Ectodermal cell (in vitro differentiated cells): ENCODE results near the gene SHANK3.
A peak's percentile ranks its signal among the peaks of the same experiment; 100 is the strongest.

ENCODE experiments used
- H3K27ac ChIP-seq: 2 replicates; pipeline ENCODE4 v1.7.0; 2013; ENCODE audit warnings: mild to moderate bottlenecking, low read depth, low read length; ENCODE audit not compliant: insufficient read depth, poor library complexity, severe bottlenecking
- H3K27me3 ChIP-seq: 2 replicates; pipeline ENCODE4 v1.7.0; 2013; ENCODE audit warnings: mild to moderate bottlenecking, low read length; ENCODE audit not compliant: insufficient read depth, control insufficient read depth, poor library complexity, severe bottlenecking
- H3K36me3 ChIP-seq: one replicate; pipeline ENCODE4 v1.7.0; 2013; ENCODE audit warnings: low read length; ENCODE audit not compliant: control insufficient read depth, insufficient read depth
- H3K4me1 ChIP-seq: one replicate; pipeline ENCODE4 v1.7.0; 2013; ENCODE audit warnings: low read length; ENCODE audit not compliant: control insufficient read depth, insufficient read depth
- H3K4me3 ChIP-seq: 2 replicates; pipeline ENCODE4 v1.7.0; 2013; ENCODE audit warnings: low read depth, low read length, control low read depth; ENCODE audit not compliant: insufficient read depth
- H3K9me3 ChIP-seq: 2 replicates; pipeline ENCODE4 v1.7.0; 2013; ENCODE audit warnings: mild to moderate bottlenecking, low read length, moderate library complexity; ENCODE audit not compliant: control insufficient read depth
- WGBS, 2 experiments: methylation state at CpG; one replicate each; pipeline ENCODE4 v1.1.7; 2013; ENCODE audit warnings: missing lambda C conversion rate in 2 of 2; 5-methylcytosine and 5-hydroxymethylcytosine counted together

SHANK3 gene

DNA sequence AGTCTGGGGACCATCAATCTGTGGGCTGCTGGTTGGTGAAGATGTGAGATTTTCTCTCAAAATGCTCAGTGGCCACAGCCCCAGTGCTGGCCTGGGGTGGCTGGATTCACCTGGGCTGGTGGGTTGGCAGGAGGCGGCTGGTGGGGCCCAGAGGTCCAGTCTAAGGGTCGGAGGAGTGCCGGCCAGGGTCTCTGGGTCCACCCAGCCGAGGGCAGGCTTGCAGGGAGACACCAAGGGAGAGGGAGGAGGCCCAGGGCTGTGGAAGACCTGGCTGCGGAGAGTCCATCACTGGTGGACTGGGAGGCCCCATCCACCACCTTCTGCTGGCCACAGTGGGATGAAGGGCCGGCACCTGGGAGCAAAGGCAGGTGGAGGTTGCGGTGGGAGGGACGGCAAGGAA, 582 bp upstream of the SHANK3 start:
- Histone ChIP-seq H3K27me3 (peaks cover 9% of the 10 kb centered on the region), H3K27ac (no peak overlapping the region), H3K4me3 (no peak overlapping the region), H3K4me1 (peaks cover 13% of the 10 kb centered on the region), H3K36me3 (no peaks in the 10 kb centered on the region), H3K9me3 (no peaks in the 10 kb centered on the region)
- 93 to 94% methylated on average over 8 of the region's 8 CpGs for WGBS, 2 experiments

GRCh38 chr22:50673231-50674129, 857 bp downstream of the SHANK3 start:
- Histone ChIP-seq H3K27ac (no peak overlapping the region), H3K4me1 (peaks cover 13% of the 10 kb centered on the region), H3K27me3 (peaks cover 9% of the 10 kb centered on the region), H3K9me3 (no peaks in the 10 kb centered on the region), H3K36me3 (no peaks in the 10 kb centered on the region), H3K4me3 (peak overlapping the region; percentile 62)
- 2% methylated on average over 65 to 69 of the region's 69 CpGs for WGBS, 2 experiments

GRCh38 chr22:50674130-50674500, 1.5 kb downstream of the SHANK3 start:
- H3K9me3 ChIP-seq: no peaks in the 10 kb centered on the region
- H3K4me3 ChIP-seq: peak overlapping the region; percentile 62
- peaks cover 9% of the 10 kb centered on the region for H3K27me3 ChIP-seq
- WGBS, 2 experiments: 0 to 1% methylated on average over 18 to 34 of the region's 43 CpGs
- H3K27ac ChIP-seq: no peak overlapping the region
- peaks cover 13% of the 10 kb centered on the region for H3K4me1 ChIP-seq
- H3K36me3 ChIP-seq: no peaks in the 10 kb centered on the region

DNA sequence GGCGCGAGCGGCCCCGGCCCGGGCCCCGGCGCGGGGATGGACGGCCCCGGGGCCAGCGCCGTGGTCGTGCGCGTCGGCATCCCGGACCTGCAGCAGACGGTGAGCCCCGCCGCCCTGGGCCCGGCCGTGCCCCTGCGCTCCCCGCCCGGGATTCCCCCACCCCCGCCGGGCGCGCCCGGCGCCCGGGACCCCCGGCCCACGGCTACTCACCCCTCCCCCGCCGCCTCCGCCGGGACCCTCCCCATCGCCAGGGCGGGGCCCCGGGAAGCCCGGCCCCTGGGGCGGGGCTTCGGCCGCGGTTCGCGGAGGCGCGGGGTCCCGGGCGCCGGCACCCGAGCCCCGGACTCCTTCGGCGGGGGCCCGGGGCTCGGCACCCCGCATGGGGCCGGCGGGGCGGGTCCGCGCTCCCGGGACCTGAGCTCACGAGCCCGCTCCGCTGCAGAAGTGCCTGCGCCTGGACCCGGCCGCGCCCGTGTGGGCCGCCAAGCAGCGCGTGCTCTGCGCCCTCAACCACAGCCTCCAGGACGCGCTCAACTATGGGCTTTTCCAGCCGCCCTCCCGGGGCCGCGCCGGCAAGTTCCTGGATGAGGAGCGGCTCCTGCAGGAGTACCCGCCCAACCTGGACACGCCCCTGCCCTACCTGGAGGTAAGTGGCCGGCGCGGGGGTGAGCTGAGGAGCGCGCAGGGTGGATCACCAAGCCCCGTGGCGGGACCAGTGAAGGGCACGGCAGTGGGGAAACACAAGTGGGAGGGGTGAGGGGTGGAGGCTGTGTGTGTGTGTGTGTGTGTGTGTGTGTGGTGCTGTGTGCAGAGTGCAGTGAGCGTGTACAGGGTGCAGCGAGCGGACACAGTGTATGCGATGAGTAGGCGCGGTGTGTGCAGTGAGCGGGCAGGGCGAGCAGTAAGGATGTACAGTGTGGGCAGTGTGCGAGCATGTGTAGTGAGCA, 2.3 kb downstream of the SHANK3 start:
- no peak overlapping the region for H3K27ac ChIP-seq
- no peaks in the 10 kb centered on the region for H3K9me3 ChIP-seq
- no peaks in the 10 kb centered on the region for H3K36me3 ChIP-seq
- WGBS, 2 experiments: 6 to 7% methylated on average over 105 of the region's 105 CpGs
- H3K4me3 ChIP-seq: peak overlapping the region; percentile 54
- H3K4me1 ChIP-seq: peaks cover 13% of the 10 kb centered on the region
- peaks cover 9% of the 10 kb centered on the region for H3K27me3 ChIP-seq

DNA sequence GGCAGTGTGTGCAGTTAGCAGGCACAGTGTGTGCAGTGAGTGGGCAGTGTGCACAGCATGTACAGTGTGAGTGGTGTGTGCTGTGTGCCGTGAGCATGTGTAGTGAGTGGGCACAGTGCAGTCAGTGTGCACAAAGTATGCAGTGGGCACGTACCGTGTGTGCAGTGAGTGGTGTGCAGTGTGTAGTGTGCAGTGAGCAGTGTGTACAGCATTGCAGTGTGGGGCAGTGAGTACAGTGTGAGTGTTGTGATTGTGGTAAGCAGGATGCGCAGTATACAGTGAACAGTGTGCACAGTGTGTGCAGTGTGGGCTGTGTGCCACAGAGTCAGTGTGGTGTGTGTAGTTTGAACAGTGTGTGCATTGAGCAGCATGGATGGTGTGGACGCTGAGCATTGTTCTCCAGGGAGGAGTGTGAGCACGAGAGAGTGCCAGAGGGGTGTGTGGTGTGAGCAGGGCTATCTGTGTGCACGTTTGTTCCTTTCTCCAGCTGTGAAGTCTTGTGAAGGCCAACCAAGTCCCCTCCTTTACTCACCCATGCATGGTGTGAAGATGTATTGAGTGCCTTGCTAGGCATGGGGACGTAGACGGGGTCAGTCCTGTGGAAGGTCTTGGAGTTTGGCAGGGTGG, 3.0 kb downstream of the SHANK3 start:
- peaks cover 13% of the 10 kb centered on the region for H3K4me1 ChIP-seq
- H3K27ac ChIP-seq: no peak overlapping the region
- peak overlapping the region; percentile 54 for H3K4me3 ChIP-seq
- WGBS, 2 experiments: 86 to 89% methylated on average over 9 of the region's 9 CpGs
- no peaks in the 10 kb centered on the region for H3K36me3 ChIP-seq
- H3K9me3 ChIP-seq: no peaks in the 10 kb centered on the region
- peaks cover 9% of the 10 kb centered on the region for H3K27me3 ChIP-seq

- Histone ChIP-seq H3K4me1 (peaks cover 13% of the 10 kb centered on the region), H3K36me3 (no peaks in the 10 kb centered on the region), H3K4me3 (no peak overlapping the region), H3K9me3 (no peaks in the 10 kb centered on the region), H3K27ac (no peak overlapping the region), H3K27me3 (peaks cover 9% of the 10 kb centered on the region)
- WGBS, 2 experiments: 93 to 94% methylated on average over 14 of the region's 14 CpGs
These were observed 3.6 kb downstream of the SHANK3 start for GRCh38 chr22:50676180-50676636.

GRCh38 chr22:50676661-50677492, 4.3 kb downstream of the SHANK3 start:
- Histone ChIP-seq H3K27me3 (peaks cover 9% of the 10 kb centered on the region), H3K9me3 (no peaks in the 10 kb centered on the region), H3K4me3 (no peak overlapping the region), H3K27ac (no peak overlapping the region), H3K36me3 (no peaks in the 10 kb centered on the region), H3K4me1 (peaks cover 13% of the 10 kb centered on the region)
- 85% methylated on average over 10 of the region's 10 CpGs for WGBS, 2 experiments

- Histone ChIP-seq H3K27me3 (peaks cover 9% of the 10 kb centered on the region), H3K9me3 (no peaks in the 10 kb centered on the region), H3K36me3 (no peaks in the 10 kb centered on the region), H3K4me1 (peaks cover 13% of the 10 kb centered on the region), H3K4me3 (no peak overlapping the region), H3K27ac (no peak overlapping the region)
- WGBS, 2 experiments: 91 to 94% methylated on average over 13 of the region's 13 CpGs
These were observed 5.0 kb downstream of the SHANK3 start for GRCh38 chr22:50677493-50678217.

- WGBS, 2 experiments: 96% methylated on average over 17 of the region's 17 CpGs
- Histone ChIP-seq H3K4me3 (no peak overlapping the region), H3K36me3 (no peaks in the 10 kb centered on the region), H3K9me3 (no peaks in the 10 kb centered on the region), H3K4me1 (peaks cover 7% of the 10 kb centered on the region), H3K27me3 (peaks cover 9% of the 10 kb centered on the region), H3K27ac (no peak overlapping the region)
These were observed 5.6 kb downstream of the SHANK3 start for GRCh38 chr22:50678218-50678650.
